A549 (cell line): ENCODE measurements around the gene IL4.

ENCODE experiments used
- CTCF ChIP-seq: fragments of >200 bp; sonication (Bioruptor Twin); formaldehyde crosslinking; IDR thresholded peaks from 3 replicates; pipeline ENCODE4 v1.5.1; 2016
- POLR2A ChIP-seq: IDR thresholded peaks from 2 replicates; pipeline ENCODE4 v1.6.1; 2012; ENCODE audit warnings: mild to moderate bottlenecking, low read length
- REST ChIP-seq: fragments of 200-600 bp; sonication (generic); IDR thresholded peaks from 2 replicates; pipeline ENCODE4 v1.6.1; 2016; ENCODE audit warnings: antibody characterized with exemption, mild to moderate bottlenecking, moderate library complexity
- ZNF302 ChIP-seq: fragments of 250-450 bp; sonication (Bioruptor Pico); IDR thresholded peaks from 2 replicates; pipeline ENCODE4 v1.9.0; 2021; ENCODE audit warnings: inconsistent platforms, mild to moderate bottlenecking, moderate library complexity

- TF ChIP-seq CTCF (no peak), REST (no peak), POLR2A (no peak), ZNF302 (CRISPR knock-in tag) (no peak)
Measured at GRCh38 chr5:132659598-132660493, 13.9 kb upstream of the IL4 start.
